ENCODE results near the gene ADAM12. TPM values are rescaled to one million over a fixed set of nuclear protein-coding genes. Genes with fewer than 3 reads are reported as not detected.
"Not testable (repeated sequence)": the region's sequence is repeated elsewhere in the genome, so short reads cannot be mapped to it uniquely, and the experiment has no call there.

Gene ADAM12
- total RNA-seq, 1 experiment from 2014 or later = 0.24 TPM

DNA sequence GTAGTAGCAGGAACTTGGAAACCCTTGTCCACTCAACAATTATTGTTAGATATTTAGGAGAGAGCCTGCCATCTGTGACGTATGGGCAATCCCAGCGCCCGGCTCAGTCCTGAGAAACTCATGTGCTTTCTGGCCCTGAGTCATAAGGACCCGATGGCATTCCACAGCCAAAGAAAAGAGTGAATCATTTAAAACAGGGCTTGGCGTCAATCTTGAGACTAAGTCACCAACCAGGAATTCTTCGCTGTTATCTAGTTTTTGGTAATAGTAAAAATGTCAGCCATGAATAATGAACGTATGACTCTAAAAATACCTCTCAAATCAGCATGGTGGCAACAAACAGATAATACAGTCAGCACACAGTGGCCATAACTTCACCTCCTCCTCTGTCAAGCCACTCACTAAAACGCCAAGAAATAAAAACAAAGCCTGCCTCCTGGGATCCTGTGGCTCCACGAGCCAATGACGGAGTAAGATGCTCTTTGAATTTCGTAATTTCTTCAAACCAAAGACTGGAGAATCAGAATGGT lies 140.8 kb downstream of the ADAM12 start:
- no peak overlapping the region for H3K4me2 ChIP-seq (ENCODE audit: insufficient read depth, insufficient read length, low read length)
- no peak overlapping the region for H2BK12ac ChIP-seq (ENCODE audit: insufficient read length, low read depth, low read length)
- H2BK120ac ChIP-seq (ENCODE audit: low read depth, low read length, poor library complexity, severe bottlenecking) = no peak overlapping the region
- no peak overlapping the region for H3K14ac ChIP-seq (ENCODE audit: insufficient read depth, low read length)
- H3K27me3 ChIP-seq (ENCODE audit: insufficient read depth, low read length) = no peaks in the 10 kb centered on the region
- Mint-ChIP-seq H3K27ac (no peak overlapping the region), H3K4me1 (peaks cover 9 to 16% of the 10 kb centered on the region in 2 experiments), H3K4me3 (no peak overlapping the region), H3K27me3 (ENCODE audit: low read depth) (no peaks in the 10 kb centered on the region), H3K9me3 (peaks cover 10% of the 10 kb centered on the region in 2 experiments; a peak in 4 of 5 replicates), H3K36me3 (ENCODE audit: insufficient read depth in 1 of 3, low read depth in 3 of 3) (peaks cover 0 to 10% (median 9%) of the 10 kb centered on the region in 3 experiments; a peak in 5 of 7 replicates)
- H4K8ac ChIP-seq (replicated peaks; ENCODE audit: insufficient read length, low read depth, low read length) = no peak overlapping the region
- no peak overlapping the region for H2BK15ac ChIP-seq (ENCODE audit: low read depth, low read length)
- no peak overlapping the region for H3K4ac ChIP-seq (ENCODE audit: low read depth, low read length)
- no peak overlapping the region for H3K27ac ChIP-seq (ENCODE audit: insufficient read length, low read depth, low read length)
- H3K9me3 ChIP-seq (ENCODE audit: control insufficient read depth, low read depth, low read length) = peaks cover 6% of the 10 kb centered on the region
- no peaks in the 10 kb centered on the region for H4K20me1 ChIP-seq (ENCODE audit: control insufficient read depth, insufficient read depth, insufficient read length)
- H3K18ac ChIP-seq (ENCODE audit: insufficient read length, low read depth, low read length) = no peak overlapping the region
- no peak for DNase-seq
- H2BK20ac ChIP-seq (ENCODE audit: low read depth, low read length, poor library complexity, severe bottlenecking) = no peak overlapping the region
- H3K56ac ChIP-seq (ENCODE audit: insufficient read length, low read depth, low read length) = no peak overlapping the region
- H3K79me1 ChIP-seq (ENCODE audit: insufficient read depth, low read depth, low read length, poor library complexity, severe bottlenecking) = no peaks in the 10 kb centered on the region
- no peak overlapping the region for H2AK5ac ChIP-seq (ENCODE audit: insufficient read length, low read length)
- no peak overlapping the region for H4K5ac ChIP-seq (ENCODE audit: insufficient read length, low read depth, low read length)
- H3T11ph ChIP-seq (ENCODE audit: low read length) = no peak overlapping the region
- no peak overlapping the region for H3K9ac ChIP-seq (ENCODE audit: extremely low read depth, insufficient read length, low read length)
- no CpG with 5 or more reads among the region's 11 CpGs for WGBS (ENCODE audit: extremely low coverage, insufficient read length, low lambda C conversion rate)
- peaks cover 2% of the 10 kb centered on the region; the same call in 1 of the 2 replicates for H3K4me1 ChIP-seq (ENCODE audit: insufficient read depth, low read length)
- H2BK5ac ChIP-seq (ENCODE audit: insufficient read length, low read length) = no peak overlapping the region
- no peak overlapping the region for H4K91ac ChIP-seq (ENCODE audit: insufficient read length, low read depth, low read length)
- no peaks in the 10 kb centered on the region for H3K23me2 ChIP-seq (ENCODE audit: insufficient read length, low read depth, low read length, poor library complexity, severe bottlenecking)
- no peak overlapping the region for H3K23ac ChIP-seq (ENCODE audit: insufficient read length, low read depth, low read length)
- no peak overlapping the region for H2AFZ ChIP-seq (ENCODE audit: low read length)
- TF ChIP-seq, protein P1, sequence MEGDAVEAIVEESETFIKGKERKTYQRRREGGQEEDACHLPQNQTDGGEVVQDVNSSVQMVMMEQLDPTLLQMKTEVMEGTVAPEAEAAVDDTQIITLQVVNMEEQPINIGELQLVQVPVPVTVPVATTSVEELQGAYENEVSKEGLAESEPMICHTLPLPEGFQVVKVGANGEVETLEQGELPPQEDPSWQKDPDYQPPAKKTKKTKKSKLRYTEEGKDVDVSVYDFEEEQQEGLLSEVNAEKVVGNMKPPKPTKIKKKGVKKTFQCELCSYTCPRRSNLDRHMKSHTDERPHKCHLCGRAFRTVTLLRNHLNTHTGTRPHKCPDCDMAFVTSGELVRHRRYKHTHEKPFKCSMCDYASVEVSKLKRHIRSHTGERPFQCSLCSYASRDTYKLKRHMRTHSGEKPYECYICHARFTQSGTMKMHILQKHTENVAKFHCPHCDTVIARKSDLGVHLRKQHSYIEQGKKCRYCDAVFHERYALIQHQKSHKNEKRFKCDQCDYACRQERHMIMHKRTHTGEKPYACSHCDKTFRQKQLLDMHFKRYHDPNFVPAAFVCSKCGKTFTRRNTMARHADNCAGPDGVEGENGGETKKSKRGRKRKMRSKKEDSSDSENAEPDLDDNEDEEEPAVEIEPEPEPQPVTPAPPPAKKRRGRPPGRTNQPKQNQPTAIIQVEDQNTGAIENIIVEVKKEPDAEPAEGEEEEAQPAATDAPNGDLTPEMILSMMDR (conservative IDR thresholded peaks at IDR 0.05) = no peak
- H3K79me2 ChIP-seq (ENCODE audit: insufficient read depth, low read length) = no peaks in the 10 kb centered on the region

DNA sequence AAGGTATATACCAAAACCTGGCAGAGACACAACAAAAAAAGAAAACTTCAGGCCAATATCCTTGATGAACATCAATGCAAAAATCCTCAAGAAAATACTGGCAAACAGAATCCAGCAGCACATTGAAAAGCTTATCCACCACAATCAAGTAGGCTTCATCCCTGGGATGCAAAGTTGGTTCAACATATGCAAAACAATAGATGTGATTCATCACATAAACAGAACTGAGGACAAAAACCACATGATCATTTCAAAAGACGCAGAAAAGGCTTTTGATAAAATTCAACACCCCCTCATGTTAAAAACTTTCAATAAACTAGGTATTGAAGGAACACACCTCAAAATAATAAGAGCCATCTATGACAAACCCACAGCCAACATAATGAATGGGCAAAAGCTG lies 141.9 kb downstream of the ADAM12 start:
- no CpG with 5 or more reads among the region's 1 CpG for WGBS (ENCODE audit: extremely low coverage, insufficient read length, low lambda C conversion rate)
- not testable (repeated sequence) for H3K18ac ChIP-seq (ENCODE audit: insufficient read length, low read depth, low read length); H3K4me2 ChIP-seq (ENCODE audit: insufficient read depth, insufficient read length, low read length)

More for the DNA sequence above, 141.9 kb downstream of the ADAM12 start:
- not testable (repeated sequence) for H4K5ac ChIP-seq (ENCODE audit: insufficient read length, low read depth, low read length); H4K91ac ChIP-seq (ENCODE audit: insufficient read length, low read depth, low read length); H3K4me3 Mint-ChIP-seq; H3K9me3 ChIP-seq (ENCODE audit: control insufficient read depth, low read depth, low read length); H3K27me3 ChIP-seq (ENCODE audit: insufficient read depth, low read length); H3K27me3 Mint-ChIP-seq (ENCODE audit: low read depth); H3K79me2 ChIP-seq (ENCODE audit: insufficient read depth, low read length); H3K14ac ChIP-seq (ENCODE audit: insufficient read depth, low read length); H3K9ac ChIP-seq (ENCODE audit: extremely low read depth, insufficient read length, low read length); H3K79me1 ChIP-seq (ENCODE audit: insufficient read depth, low read depth, low read length, poor library complexity, severe bottlenecking); H4K20me1 ChIP-seq (ENCODE audit: control insufficient read depth, insufficient read depth, insufficient read length); H3K27ac Mint-ChIP-seq; DNase-seq; H4K8ac ChIP-seq (replicated peaks; ENCODE audit: insufficient read length, low read depth, low read length); H3K56ac ChIP-seq (ENCODE audit: insufficient read length, low read depth, low read length); H3K4ac ChIP-seq (ENCODE audit: low read depth, low read length); H3K36me3 Mint-ChIP-seq (ENCODE audit: insufficient read depth in 1 of 3, low read depth in 3 of 3); H2BK5ac ChIP-seq (ENCODE audit: insufficient read length, low read length); H2AFZ ChIP-seq (ENCODE audit: low read length); H2BK15ac ChIP-seq (ENCODE audit: low read depth, low read length); H3K4me1 ChIP-seq (ENCODE audit: insufficient read depth, low read length); H3K9me3 Mint-ChIP-seq; H2BK120ac ChIP-seq (ENCODE audit: low read depth, low read length, poor library complexity, severe bottlenecking); H2BK12ac ChIP-seq (ENCODE audit: insufficient read length, low read depth, low read length); H2BK20ac ChIP-seq (ENCODE audit: low read depth, low read length, poor library complexity, severe bottlenecking); H2AK5ac ChIP-seq (ENCODE audit: insufficient read length, low read length); H3K23ac ChIP-seq (ENCODE audit: insufficient read length, low read depth, low read length); H3K27ac ChIP-seq (ENCODE audit: insufficient read length, low read depth, low read length); H3K23me2 ChIP-seq (ENCODE audit: insufficient read length, low read depth, low read length, poor library complexity, severe bottlenecking); H3T11ph ChIP-seq (ENCODE audit: low read length)
- H3K4me1 Mint-ChIP-seq = peaks cover 9 to 16% of the 10 kb centered on the region in 2 experiments

All from H9 (cell line).